ENCODE measurements around the gene RASSF3. TPM values are rescaled to one million over a fixed set of nuclear protein-coding genes. Genes with fewer than 3 reads are reported as not detected.

RASSF3 gene
- total RNA-seq, 1 experiment from 2014 or later, result 162 TPM

DNA sequence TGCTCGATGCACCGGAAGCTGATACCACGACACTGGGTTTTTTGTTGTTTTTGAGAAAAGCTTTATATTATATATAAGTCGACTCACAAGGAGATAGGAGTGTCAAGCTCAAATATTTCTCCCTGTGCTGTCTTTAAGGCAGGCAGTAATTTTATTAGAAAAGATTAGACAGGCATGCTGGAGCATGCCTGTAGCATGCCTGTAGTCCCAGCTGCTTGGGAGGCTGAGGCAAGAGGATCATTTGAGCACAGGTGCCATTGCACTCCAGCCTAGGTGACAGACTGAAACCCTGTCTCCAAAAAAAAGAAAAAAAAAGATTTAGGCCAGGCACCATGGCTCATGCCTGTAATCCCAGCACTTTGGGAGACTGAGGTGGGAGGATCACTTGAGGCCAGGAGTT, 97.1 kb downstream of the RASSF3 start:
- intact Hi-C loops (cut with micrococcal nuclease; ENCODE audit: unreplicated experiment), result no loop called here
- TF ChIP-seq, protein P1, sequence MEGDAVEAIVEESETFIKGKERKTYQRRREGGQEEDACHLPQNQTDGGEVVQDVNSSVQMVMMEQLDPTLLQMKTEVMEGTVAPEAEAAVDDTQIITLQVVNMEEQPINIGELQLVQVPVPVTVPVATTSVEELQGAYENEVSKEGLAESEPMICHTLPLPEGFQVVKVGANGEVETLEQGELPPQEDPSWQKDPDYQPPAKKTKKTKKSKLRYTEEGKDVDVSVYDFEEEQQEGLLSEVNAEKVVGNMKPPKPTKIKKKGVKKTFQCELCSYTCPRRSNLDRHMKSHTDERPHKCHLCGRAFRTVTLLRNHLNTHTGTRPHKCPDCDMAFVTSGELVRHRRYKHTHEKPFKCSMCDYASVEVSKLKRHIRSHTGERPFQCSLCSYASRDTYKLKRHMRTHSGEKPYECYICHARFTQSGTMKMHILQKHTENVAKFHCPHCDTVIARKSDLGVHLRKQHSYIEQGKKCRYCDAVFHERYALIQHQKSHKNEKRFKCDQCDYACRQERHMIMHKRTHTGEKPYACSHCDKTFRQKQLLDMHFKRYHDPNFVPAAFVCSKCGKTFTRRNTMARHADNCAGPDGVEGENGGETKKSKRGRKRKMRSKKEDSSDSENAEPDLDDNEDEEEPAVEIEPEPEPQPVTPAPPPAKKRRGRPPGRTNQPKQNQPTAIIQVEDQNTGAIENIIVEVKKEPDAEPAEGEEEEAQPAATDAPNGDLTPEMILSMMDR (IDR thresholded peaks at IDR 0.05; ENCODE audit: unreplicated experiment), result no peak
- peaks cover 30% of the 10 kb centered on the region for H3K36me3 Mint-ChIP-seq (ENCODE audit: insufficient read depth, unreplicated experiment)
- H3K27me3 Mint-ChIP-seq (ENCODE audit: unreplicated experiment), result no peaks in the 10 kb centered on the region
- CTCF ChIA-PET, result interaction anchor here (1.6 kb wide), 1 partner anchor 10 kb away, joined by 8 read pairs; no protein-coding TSS in a partner anchor
- no peak overlapping the region for H3K27ac Mint-ChIP-seq (ENCODE audit: unreplicated experiment)
- H3K9me3 Mint-ChIP-seq (ENCODE audit: low read depth, unreplicated experiment), result no peaks in the 10 kb centered on the region
- DNase-seq, result no peak
- H3K4me1 Mint-ChIP-seq (ENCODE audit: low read depth, unreplicated experiment), result no peaks in the 10 kb centered on the region
- no TSS peak for BruUV-seq (replicated peaks)
- H3K4me3 Mint-ChIP-seq (ENCODE audit: low read depth, unreplicated experiment), result no peak overlapping the region

DNA sequence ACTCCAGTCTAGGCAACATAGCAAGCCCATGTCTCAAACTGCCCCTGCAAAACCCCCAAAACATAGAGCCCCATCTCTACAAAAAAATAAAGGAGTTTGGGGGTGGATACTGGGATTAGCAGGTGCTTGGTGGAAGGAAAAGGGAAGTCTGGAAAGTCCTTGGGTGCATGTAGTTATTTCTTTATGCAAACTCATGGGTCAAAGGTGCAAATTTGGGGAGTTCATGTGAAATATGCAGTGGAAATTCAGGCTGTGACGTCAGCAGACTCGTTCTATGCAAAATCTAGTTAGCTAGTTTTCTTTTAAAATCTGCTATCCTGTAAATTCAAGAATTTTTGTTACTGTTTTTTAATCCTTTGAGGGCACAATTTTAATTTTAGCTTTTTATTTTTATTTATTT, 97.6 kb downstream of the RASSF3 start:
- Mint-ChIP-seq H3K36me3 (ENCODE audit: insufficient read depth, unreplicated experiment) (peaks cover 30% of the 10 kb centered on the region), H3K9me3 (ENCODE audit: low read depth, unreplicated experiment) (no peaks in the 10 kb centered on the region), H3K27me3 (ENCODE audit: unreplicated experiment) (no peaks in the 10 kb centered on the region), H3K27ac (ENCODE audit: unreplicated experiment) (no peak overlapping the region), H3K4me1 (ENCODE audit: low read depth, unreplicated experiment) (no peaks in the 10 kb centered on the region), H3K4me3 (ENCODE audit: low read depth, unreplicated experiment) (no peak overlapping the region)
- TF ChIP-seq, protein P1 (IDR thresholded peaks at IDR 0.05; ENCODE audit: unreplicated experiment), result no peak
- BruUV-seq (replicated peaks), result no TSS peak
- intact Hi-C loops (cut with micrococcal nuclease; ENCODE audit: unreplicated experiment), result no loop called here
- CTCF ChIA-PET, result interaction anchor here (1.6 kb wide), 1 partner anchor 11 kb away, joined by 8 read pairs; no protein-coding TSS in a partner anchor
- no peak for DNase-seq

- intact Hi-C loops (cut with micrococcal nuclease; ENCODE audit: unreplicated experiment), result no loop called here
- H3K27me3 Mint-ChIP-seq (ENCODE audit: unreplicated experiment), result no peaks in the 10 kb centered on the region
- BruUV-seq (replicated peaks), result no TSS peak
- peaks cover 28% of the 10 kb centered on the region for H3K36me3 Mint-ChIP-seq (ENCODE audit: insufficient read depth, unreplicated experiment)
- H3K4me3 Mint-ChIP-seq (ENCODE audit: low read depth, unreplicated experiment), result no peak overlapping the region
- TF ChIP-seq, protein P1 (IDR thresholded peaks at IDR 0.05; ENCODE audit: unreplicated experiment), result no peak
- no peak for DNase-seq
- no peaks in the 10 kb centered on the region for H3K9me3 Mint-ChIP-seq (ENCODE audit: low read depth, unreplicated experiment)
- CTCF ChIA-PET, result no interaction called here
- no peak overlapping the region for H3K27ac Mint-ChIP-seq (ENCODE audit: unreplicated experiment)
- no peaks in the 10 kb centered on the region for H3K4me1 Mint-ChIP-seq (ENCODE audit: low read depth, unreplicated experiment)
These were observed 99.1 kb downstream of the RASSF3 start for GRCh38 chr12:64709429-64709828.

DNA sequence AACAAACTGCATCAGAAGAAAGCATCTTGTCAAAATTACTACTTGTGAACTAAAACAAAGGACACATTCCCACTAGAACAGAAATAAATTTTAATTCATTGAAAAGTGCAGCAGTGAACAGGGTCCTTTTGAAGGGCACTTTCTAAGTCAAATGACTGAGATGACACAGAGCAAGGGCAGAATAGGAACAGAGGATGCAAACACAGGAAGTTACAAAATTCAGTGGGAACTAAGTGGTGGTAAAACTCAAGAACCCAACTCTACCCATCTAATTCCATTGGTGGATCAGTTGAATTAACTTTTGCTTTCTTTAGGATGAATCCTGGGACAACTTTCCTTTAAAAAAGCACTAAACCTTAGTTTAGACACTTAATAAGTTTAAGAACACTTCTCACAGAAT, 103.1 kb downstream of the RASSF3 start:
- Mint-ChIP-seq H3K4me1 (ENCODE audit: low read depth, unreplicated experiment) (no peaks in the 10 kb centered on the region), H3K27ac (ENCODE audit: unreplicated experiment) (no peak overlapping the region), H3K27me3 (ENCODE audit: unreplicated experiment) (no peaks in the 10 kb centered on the region), H3K36me3 (ENCODE audit: insufficient read depth, unreplicated experiment) (peaks cover 51% of the 10 kb centered on the region), H3K9me3 (ENCODE audit: low read depth, unreplicated experiment) (no peaks in the 10 kb centered on the region), H3K4me3 (ENCODE audit: low read depth, unreplicated experiment) (no peak overlapping the region)
- TF ChIP-seq, protein P1 (IDR thresholded peaks at IDR 0.05; ENCODE audit: unreplicated experiment), result no peak
- DNase-seq, result no peak
- intact Hi-C loops (cut with micrococcal nuclease; ENCODE audit: unreplicated experiment), result no loop called here
- no TSS peak for BruUV-seq (replicated peaks)
- CTCF ChIA-PET, result no interaction called here
